ENCODE measurements around the gene SCNN1B.

The SCNN1B gene

DNA sequence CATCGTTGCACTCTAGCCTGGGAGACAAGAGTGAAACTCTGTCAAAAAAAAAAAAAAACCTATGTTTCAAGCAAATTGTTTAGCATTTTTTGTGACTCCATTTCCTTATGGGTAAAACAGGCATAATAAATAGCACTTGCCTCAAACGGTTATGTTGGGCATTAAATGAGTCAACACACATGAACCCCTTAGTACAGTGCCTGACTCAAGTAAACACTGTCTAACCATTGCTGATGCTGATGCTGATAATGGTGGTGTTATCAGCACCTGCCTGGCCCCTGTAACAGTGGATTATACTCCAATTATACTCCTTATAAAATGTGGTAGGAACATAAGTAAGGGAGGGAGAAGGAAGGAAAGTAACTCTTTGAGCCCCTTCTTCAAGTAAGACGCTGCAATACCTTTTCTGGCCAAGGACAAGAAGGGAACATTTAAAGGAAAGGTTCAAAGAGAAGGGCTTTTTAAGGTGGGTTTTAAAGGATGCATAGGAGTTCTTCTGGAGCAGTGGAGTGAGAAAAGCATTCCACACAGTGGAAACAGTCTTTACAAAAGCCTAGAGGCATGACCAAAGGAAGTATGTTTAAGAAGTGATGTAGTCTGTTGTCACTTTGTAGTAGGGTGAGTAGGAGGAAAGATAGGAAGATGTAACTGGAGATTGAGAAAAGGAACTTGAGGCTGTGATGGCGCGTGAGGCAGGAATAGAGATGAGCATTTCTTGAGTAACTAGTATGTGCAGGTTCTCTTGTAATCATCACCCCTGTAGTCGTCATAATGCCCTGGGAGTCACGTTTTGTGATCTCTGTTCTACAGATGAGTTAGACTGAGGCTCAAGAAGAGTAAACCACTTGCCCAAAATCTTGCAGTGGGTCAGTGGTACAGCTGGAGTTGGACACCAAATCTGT lies 4.3 kb downstream of the SCNN1B start:
- Histone ChIP-seq H3K9me3 (ENCODE audit: control insufficient read depth, low read length) (peaks cover 4% of the 10 kb centered on the region), H3K4me3 (ENCODE audit: extremely low read depth, insufficient read depth, low read length, poor library complexity, severe bottlenecking) (no peak overlapping the region), H3K36me3 (ENCODE audit: control insufficient read depth, insufficient read depth, low read length) (no peaks in the 10 kb centered on the region), H3K27ac (ENCODE audit: low read depth, low read length, severe bottlenecking) (no peak overlapping the region), H3K4me1 (ENCODE audit: control insufficient read depth, insufficient read depth, low read length, poor library complexity, severe bottlenecking) (peaks cover 5% of the 10 kb centered on the region)
- 86 to 91% methylated on average over 6 to 7 of the region's 7 CpGs for WGBS, 2 experiments (ENCODE audit: insufficient coverage in 2 of 2)

- Histone ChIP-seq H3K9me3 (ENCODE audit: control insufficient read depth, low read length) (peaks cover 4% of the 10 kb centered on the region), H3K4me1 (ENCODE audit: control insufficient read depth, insufficient read depth, low read length, poor library complexity, severe bottlenecking) (no peaks in the 10 kb centered on the region), H3K27ac (ENCODE audit: low read depth, low read length, severe bottlenecking) (no peak overlapping the region), H3K36me3 (ENCODE audit: control insufficient read depth, insufficient read depth, low read length) (no peaks in the 10 kb centered on the region), H3K4me3 (ENCODE audit: extremely low read depth, insufficient read depth, low read length, poor library complexity, severe bottlenecking) (no peak overlapping the region)
These were observed 8.1 kb downstream of the SCNN1B start for GRCh38 chr16:23310217-23310616.

- Histone ChIP-seq H3K9me3 (ENCODE audit: control insufficient read depth, low read length) (peaks cover 4% of the 10 kb centered on the region), H3K4me1 (ENCODE audit: control insufficient read depth, insufficient read depth, low read length, poor library complexity, severe bottlenecking) (no peaks in the 10 kb centered on the region), H3K36me3 (ENCODE audit: control insufficient read depth, insufficient read depth, low read length) (no peaks in the 10 kb centered on the region), H3K27ac (ENCODE audit: low read depth, low read length, severe bottlenecking) (no peak overlapping the region), H3K4me3 (ENCODE audit: extremely low read depth, insufficient read depth, low read length, poor library complexity, severe bottlenecking) (no peak overlapping the region)
- 93% methylated on average over 5 of the region's 5 CpGs for WGBS, 2 experiments (ENCODE audit: insufficient coverage in 2 of 2)
These were observed 8.6 kb downstream of the SCNN1B start for GRCh38 chr16:23310744-23311143.

DNA sequence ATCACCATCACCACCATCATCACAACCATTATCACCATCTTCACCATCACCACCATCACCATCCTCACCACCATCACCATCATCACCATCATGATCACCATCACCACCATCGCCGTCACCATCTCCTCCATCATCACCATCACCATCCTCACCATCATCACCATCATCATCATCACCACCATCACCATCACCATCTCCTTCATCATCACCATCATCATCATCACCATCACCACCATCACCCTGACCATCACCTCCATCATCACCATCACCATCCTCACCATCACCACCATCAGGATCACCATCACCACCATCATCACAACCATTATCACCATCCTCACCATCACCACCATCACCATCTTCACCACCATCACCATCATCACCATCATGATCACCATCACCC lies 14.1 kb downstream of the SCNN1B start:
- H3K4me1 ChIP-seq (ENCODE audit: control insufficient read depth, insufficient read depth, low read length, poor library complexity, severe bottlenecking), result no peaks in the 10 kb centered on the region

DNA sequence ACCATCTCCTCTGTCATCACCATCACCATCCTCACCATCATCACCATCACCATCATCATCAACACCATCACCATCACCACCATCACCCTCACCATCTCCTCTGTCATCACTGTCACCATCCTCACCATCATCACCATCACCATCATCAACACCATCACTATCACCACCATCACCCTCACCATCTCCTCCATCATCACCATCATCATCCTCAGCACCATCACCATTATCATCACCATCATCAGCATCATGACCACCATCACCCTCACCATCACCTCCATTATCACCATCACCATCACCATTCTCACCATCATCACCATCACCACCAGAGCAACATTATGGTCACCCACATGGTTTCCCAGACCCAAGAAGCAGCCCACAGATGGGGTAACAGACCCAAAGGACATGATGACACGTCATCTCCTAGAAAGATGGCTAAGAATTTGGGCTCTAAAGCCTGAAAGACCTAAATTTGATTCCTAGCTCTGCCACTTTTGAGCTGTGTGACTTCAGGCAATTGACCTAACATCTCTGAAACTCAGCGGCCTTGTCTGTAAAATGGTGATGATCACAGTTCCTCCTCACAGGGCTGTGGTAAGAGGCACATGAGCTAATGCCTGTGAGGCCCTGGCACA lies 14.6 kb downstream of the SCNN1B start:
- H3K27ac ChIP-seq (ENCODE audit: low read depth, low read length, severe bottlenecking), result no peak overlapping the region
- no peak overlapping the region for H3K4me3 ChIP-seq (ENCODE audit: extremely low read depth, insufficient read depth, low read length, poor library complexity, severe bottlenecking)
- WGBS, 2 experiments (ENCODE audit: insufficient coverage in 2 of 2), result 86 to 93% methylated on average over 2 of the region's 2 CpGs
- no peaks in the 10 kb centered on the region for H3K9me3 ChIP-seq (ENCODE audit: control insufficient read depth, low read length)
- no peaks in the 10 kb centered on the region for H3K36me3 ChIP-seq (ENCODE audit: control insufficient read depth, insufficient read depth, low read length)
- no peaks in the 10 kb centered on the region for H3K4me1 ChIP-seq (ENCODE audit: control insufficient read depth, insufficient read depth, low read length, poor library complexity, severe bottlenecking)

More for the DNA sequence above, 14.1 kb downstream of the SCNN1B start:
- Histone ChIP-seq H3K27ac (ENCODE audit: low read depth, low read length, severe bottlenecking) (no peak overlapping the region), H3K9me3 (ENCODE audit: control insufficient read depth, low read length) (no peaks in the 10 kb centered on the region), H3K4me3 (ENCODE audit: extremely low read depth, insufficient read depth, low read length, poor library complexity, severe bottlenecking) (no peak overlapping the region), H3K36me3 (ENCODE audit: control insufficient read depth, insufficient read depth, low read length) (no peaks in the 10 kb centered on the region)
- WGBS, 2 experiments (ENCODE audit: insufficient coverage in 2 of 2), result 87 to 100% methylated on average over 2 of the region's 2 CpGs

DNA sequence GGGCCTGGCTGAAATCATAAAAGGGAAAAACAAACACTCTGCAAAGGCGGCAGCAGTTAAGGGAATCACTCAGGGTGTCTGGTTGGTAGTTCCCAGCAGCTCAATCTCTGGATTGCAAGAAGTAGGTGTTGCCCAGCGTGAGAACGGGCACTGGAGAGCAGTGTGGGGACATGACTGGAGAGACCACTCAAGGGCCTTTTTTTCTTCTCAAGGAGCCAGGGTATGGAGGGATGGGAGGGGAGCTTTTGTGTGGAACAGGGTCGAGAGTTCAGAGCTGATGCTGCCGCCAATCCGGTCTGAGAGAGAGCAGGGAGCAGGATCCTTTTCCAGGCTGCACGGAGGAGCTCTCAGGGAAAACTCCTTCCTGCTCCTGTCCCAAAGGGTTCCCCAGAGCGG lies 15.2 kb downstream of the SCNN1B start:
- Histone ChIP-seq H3K9me3 (ENCODE audit: control insufficient read depth, low read length) (no peaks in the 10 kb centered on the region), H3K4me3 (ENCODE audit: extremely low read depth, insufficient read depth, low read length, poor library complexity, severe bottlenecking) (no peak overlapping the region), H3K36me3 (ENCODE audit: control insufficient read depth, insufficient read depth, low read length) (no peaks in the 10 kb centered on the region), H3K27ac (ENCODE audit: low read depth, low read length, severe bottlenecking) (no peak overlapping the region), H3K4me1 (ENCODE audit: control insufficient read depth, insufficient read depth, low read length, poor library complexity, severe bottlenecking) (no peaks in the 10 kb centered on the region)
- WGBS, 2 experiments (ENCODE audit: insufficient coverage in 2 of 2), result 84 to 91% methylated on average over 7 to 8 of the region's 8 CpGs

- no peaks in the 10 kb centered on the region for H3K4me1 ChIP-seq (ENCODE audit: control insufficient read depth, insufficient read depth, low read length, poor library complexity, severe bottlenecking)
- H3K9me3 ChIP-seq (ENCODE audit: control insufficient read depth, low read length), result no peaks in the 10 kb centered on the region
- no peaks in the 10 kb centered on the region for H3K36me3 ChIP-seq (ENCODE audit: control insufficient read depth, insufficient read depth, low read length)
- no peak overlapping the region for H3K4me3 ChIP-seq (ENCODE audit: extremely low read depth, insufficient read depth, low read length, poor library complexity, severe bottlenecking)
- 93 to 95% methylated on average over 2 of the region's 2 CpGs for WGBS, 2 experiments (ENCODE audit: insufficient coverage in 2 of 2)
- H3K27ac ChIP-seq (ENCODE audit: low read depth, low read length, severe bottlenecking), result no peak overlapping the region
These were observed 15.6 kb downstream of the SCNN1B start for GRCh38 chr16:23317751-23318150.

DNA sequence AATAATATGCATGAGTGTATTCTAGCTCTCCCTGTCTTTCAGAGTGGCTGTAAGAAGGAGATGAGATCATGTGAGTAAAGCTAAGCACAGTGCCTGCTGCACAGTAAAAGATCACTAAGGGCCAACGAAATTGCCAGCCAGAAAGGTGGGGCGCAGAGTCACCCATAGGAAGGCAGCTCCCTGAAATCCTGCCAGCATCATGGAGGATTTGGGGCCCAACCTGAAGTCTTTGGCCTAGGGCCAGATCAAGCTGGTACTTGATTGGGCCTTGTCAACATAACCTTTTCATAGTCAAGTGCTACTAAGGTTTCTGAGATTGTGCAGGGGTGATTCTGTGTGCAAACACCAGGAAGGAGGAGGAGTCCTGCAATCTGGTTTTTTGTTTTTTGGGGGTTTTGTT lies 16.5 kb downstream of the SCNN1B start:
- H3K27ac ChIP-seq (ENCODE audit: low read depth, low read length, severe bottlenecking), result no peak overlapping the region
- H3K4me1 ChIP-seq (ENCODE audit: control insufficient read depth, insufficient read depth, low read length, poor library complexity, severe bottlenecking), result no peaks in the 10 kb centered on the region
- H3K9me3 ChIP-seq (ENCODE audit: control insufficient read depth, low read length), result no peaks in the 10 kb centered on the region
- H3K4me3 ChIP-seq (ENCODE audit: extremely low read depth, insufficient read depth, low read length, poor library complexity, severe bottlenecking), result no peak overlapping the region
- 75 to 83% methylated on average over 1 to 2 of the region's 2 CpGs for WGBS, 2 experiments (ENCODE audit: insufficient coverage in 2 of 2)
- no peaks in the 10 kb centered on the region for H3K36me3 ChIP-seq (ENCODE audit: control insufficient read depth, insufficient read depth, low read length)

- Histone ChIP-seq H3K4me3 (ENCODE audit: extremely low read depth, insufficient read depth, low read length, poor library complexity, severe bottlenecking) (no peak overlapping the region), H3K9me3 (ENCODE audit: control insufficient read depth, low read length) (no peaks in the 10 kb centered on the region), H3K4me1 (ENCODE audit: control insufficient read depth, insufficient read depth, low read length, poor library complexity, severe bottlenecking) (no peaks in the 10 kb centered on the region), H3K36me3 (ENCODE audit: control insufficient read depth, insufficient read depth, low read length) (no peaks in the 10 kb centered on the region), H3K27ac (ENCODE audit: low read depth, low read length, severe bottlenecking) (no peak overlapping the region)
- WGBS, 2 experiments (ENCODE audit: insufficient coverage in 2 of 2), result 79 to 83% methylated on average over 13 to 14 of the region's 15 CpGs
These were observed 17.9 kb downstream of the SCNN1B start for GRCh38 chr16:23319861-23320615.

DNA sequence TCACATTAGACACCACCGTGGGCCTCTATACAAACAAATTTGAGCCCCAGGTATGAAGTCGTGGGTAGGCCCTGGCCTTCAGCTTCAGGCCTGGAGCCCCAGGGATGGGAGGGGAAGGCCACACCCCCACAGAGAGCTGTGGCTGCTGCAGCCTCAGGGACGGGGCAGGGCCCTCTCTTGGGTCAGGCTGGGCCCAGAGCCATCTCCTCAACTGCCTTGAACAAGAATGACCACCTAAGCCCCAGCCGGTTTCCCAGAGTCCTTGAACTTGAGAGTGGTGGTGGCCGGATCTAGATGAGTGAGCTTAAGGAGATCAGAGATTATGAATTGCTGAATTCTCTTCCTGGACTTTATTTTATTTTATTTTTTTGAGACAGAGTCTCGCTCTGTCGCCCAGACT lies 18.6 kb downstream of the SCNN1B start:
- no peak overlapping the region for H3K4me3 ChIP-seq (ENCODE audit: extremely low read depth, insufficient read depth, low read length, poor library complexity, severe bottlenecking)
- H3K4me1 ChIP-seq (ENCODE audit: control insufficient read depth, insufficient read depth, low read length, poor library complexity, severe bottlenecking), result no peaks in the 10 kb centered on the region
- WGBS, 2 experiments (ENCODE audit: insufficient coverage in 2 of 2), result 70 to 86% methylated on average over 3 to 5 of the region's 7 CpGs
- H3K27ac ChIP-seq (ENCODE audit: low read depth, low read length, severe bottlenecking), result no peak overlapping the region
- H3K9me3 ChIP-seq (ENCODE audit: control insufficient read depth, low read length), result no peaks in the 10 kb centered on the region
- no peaks in the 10 kb centered on the region for H3K36me3 ChIP-seq (ENCODE audit: control insufficient read depth, insufficient read depth, low read length)

Data from mesodermal cell (in vitro differentiated cells).